T-helper 2 cell treated with Interferon-gamma antibody and Interleukin-4, amounts not matched to agents 100 ng/mL and 5 ng/mL, for 36 hours (primary cell): ENCODE measurements around the gene MDGA2. TPM values are rescaled to one million over a fixed set of nuclear protein-coding genes. Genes with fewer than 3 reads are reported as not detected.
"Not testable (repeated sequence)": the region's sequence is repeated elsewhere in the genome, so short reads cannot be mapped to it uniquely, and the experiment has no call there.

Experiments used
- intact Hi-C: fragments of 100-400 bp; cut with micrococcal nuclease; formaldehyde crosslinking; loops from one replicate; pipeline ENCODE4 v1.15.1; 2023
- total RNA-seq: library from RNA; stranded (reverse); gene quantifications from 2 replicates; pipeline ENCODE4 v1.2.3, GENCODE V29; 2022

Gene MDGA2
- total RNA-seq, 1 donor from 2014 or later, result not detected

DNA sequence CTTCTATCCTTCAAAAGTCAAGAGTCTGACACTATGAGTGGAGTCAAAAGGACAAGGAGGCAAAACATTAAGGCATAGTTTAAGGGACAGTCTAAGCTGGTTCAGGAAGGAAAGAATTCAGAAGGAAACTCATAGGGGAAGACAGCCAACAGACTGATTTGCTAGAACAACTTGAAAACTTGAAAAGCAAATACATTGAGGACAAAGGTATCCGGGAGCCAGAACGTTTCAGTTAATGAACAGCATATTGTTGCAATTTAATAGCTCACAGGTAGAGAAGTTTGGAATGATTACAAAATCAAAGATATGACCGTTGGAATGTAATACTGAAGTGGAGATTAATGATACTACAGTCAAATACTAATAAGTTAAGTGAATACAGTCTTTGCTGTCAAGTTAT lies 711.0 kb downstream of the MDGA2 start:
- intact Hi-C loops, result no loop called here

DNA sequence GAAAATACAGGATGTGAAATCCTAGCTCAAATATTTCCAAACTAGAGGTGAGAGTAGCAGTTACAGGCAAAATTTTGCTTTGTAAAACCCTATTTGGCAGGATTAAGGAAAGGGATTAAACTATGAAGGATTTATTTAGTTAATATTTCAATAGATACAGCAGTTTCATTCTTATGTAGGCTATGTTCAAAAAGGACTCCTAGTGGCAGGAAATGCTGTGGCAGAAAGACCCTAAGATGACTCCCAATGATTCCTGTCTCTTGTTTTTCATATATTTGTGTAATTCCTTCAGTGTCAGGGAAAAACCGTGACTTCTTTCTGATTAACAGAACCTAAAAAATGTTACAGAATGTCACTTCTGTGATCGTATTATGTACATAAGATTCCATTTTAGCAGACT lies 724.3 kb downstream of the MDGA2 start:
- intact Hi-C loops, result no loop called here

DNA sequence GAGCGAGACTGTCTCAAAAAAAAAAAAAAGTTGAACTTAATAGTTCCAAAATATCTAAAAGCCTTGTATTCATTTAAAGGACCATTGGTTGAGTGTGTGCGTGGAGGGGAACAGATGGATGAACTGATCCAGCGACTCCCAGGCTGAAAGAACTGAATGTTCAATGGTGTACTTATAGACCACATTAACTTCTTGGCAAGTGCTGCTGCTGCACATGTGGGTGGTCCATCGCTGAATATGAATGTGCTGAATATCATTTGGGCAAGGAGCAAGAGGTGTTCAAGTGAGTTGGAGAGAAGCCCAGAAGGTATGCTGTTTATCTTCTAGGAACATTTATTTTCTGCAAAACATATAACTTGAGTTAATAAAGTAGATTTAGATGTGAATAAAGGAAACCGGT lies 734.8 kb downstream of the MDGA2 start:
- intact Hi-C loops, result no loop called here

DNA sequence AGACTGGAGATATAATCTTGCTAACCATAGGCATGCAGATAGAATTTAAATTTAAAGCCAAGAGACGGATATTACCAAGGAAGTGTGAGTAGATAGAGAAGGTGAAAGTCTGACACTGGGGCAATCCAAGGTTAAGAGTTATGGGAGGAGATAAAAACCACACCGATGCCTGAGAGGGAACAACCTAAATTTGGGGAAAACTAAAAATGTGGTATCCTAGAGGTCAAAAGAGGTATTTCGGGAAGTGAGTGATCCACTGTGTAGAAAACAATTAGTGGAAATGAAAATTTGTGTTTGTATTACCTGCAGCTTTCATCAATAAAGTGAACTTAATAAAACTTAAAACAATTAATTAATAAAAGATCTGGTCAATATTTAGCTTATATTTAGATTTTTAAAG lies 754.9 kb downstream of the MDGA2 start:
- intact Hi-C loops, result no loop called here

DNA sequence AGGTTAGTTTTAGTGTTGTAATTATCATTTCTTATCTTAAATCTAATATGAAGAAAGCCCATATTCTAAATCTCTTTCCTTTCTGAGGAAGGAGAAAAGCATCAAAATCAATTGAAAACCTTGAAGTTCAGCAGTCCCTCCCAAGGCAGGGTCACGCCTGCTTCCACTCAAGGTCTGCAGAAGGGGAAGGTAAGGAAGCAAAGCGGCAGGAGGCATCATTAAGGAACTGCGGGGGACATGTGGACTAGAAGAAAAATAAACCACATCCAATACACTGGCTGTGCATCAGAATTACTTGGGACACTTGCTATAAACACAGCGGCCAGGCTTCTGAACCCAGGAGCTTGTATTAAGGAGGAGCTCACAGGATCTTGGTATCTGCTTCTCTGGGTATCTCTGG lies 759.9 kb downstream of the MDGA2 start:
- intact Hi-C loops, result not testable (repeated sequence)

DNA sequence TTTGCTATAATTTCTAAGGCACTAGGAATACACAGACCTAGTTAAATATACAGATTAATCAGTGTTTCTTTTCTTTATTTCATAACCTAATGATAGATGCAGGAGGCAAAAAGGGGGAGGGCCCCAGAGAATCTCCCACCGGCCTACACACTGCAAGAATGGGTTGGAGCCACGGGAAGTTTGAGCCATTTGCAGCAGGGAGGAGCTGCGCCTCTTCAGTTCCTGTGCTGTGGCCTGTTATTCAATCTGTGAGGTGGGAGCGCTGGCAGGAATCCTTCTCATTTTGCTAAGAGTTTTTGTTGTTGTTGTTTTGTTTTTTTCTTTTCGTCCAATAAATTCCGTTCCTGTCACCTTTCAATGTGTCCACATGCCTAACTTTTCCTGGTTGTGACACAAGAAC lies 772.6 kb downstream of the MDGA2 start:
- intact Hi-C loops, result no loop called here

DNA sequence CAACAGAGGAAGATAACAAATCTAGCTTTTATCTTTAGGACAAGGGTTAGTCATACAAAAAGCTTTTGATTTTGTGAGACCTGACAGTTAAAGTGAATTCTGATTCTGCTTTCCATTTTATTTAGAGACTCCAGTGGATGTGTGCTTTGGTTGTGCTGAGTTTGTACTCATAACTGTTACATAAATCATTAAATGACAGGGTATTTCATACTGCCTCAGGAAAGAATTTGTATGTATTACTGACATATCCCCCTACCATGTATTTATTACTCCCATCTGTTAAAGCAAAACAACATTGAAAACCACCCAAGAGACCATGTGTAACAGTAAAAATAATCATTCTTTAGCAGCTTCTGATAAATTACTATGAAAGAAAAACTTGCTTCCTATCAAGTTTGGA lies 780.9 kb downstream of the MDGA2 start:
- intact Hi-C loops, result no loop called here

DNA sequence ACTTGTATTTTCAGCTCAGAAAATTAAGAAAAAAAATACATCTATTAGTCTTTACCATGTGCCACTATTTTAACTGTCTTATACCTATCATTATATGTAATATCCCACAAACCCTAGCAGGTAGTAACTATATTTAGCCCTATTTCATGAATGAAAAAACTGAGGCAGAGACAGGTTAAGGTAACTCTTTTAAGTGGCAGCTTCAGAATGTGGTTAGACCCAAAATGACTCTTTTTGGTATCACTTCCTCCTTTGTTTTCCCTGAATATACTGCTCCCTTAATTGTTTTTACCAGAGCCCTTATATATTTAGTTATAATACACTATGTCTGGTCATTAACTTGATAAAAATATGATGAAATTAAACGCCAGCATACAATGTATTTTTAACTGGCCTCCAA lies 788.3 kb downstream of the MDGA2 start:
- intact Hi-C loops, result no loop called here

DNA sequence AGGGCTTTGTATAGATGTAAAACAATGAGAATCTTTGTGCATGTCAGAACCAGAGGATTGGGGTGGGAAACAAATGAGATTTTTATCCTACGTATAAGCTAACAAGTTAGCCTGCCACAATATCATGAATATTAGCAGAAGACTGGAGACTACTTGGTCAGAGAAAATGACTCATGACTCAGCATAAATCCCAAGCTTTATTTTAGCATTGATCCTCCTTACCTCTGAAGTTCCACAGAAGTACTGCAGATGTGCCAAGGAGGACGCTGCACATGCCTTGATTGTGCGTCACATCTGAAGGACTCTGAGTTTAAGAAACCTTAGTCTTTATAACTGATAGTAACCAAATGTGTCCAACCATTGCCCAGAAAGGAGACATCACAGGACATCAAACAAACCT lies 789.8 kb downstream of the MDGA2 start:
- intact Hi-C loops, result no loop called here

DNA sequence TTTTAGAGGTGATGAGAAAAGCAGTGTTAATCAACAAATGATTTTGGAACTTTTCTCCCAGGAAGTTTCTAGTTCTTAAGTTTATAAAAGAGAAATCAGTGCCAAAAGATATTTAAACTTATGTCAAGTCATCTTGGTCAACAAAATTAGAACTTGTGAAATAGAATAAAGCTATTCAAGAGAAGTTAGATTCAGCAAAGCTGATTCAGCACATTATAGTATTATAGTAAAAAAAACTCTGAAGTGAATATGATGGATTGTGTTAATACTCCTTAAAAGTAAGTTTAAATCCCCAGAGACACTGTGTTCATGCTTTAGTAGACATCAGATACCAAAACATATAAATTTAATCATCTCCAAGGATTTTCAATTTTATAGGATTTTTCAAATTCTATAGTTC lies 813.7 kb downstream of the MDGA2 start:
- intact Hi-C loops, result no loop called here

DNA sequence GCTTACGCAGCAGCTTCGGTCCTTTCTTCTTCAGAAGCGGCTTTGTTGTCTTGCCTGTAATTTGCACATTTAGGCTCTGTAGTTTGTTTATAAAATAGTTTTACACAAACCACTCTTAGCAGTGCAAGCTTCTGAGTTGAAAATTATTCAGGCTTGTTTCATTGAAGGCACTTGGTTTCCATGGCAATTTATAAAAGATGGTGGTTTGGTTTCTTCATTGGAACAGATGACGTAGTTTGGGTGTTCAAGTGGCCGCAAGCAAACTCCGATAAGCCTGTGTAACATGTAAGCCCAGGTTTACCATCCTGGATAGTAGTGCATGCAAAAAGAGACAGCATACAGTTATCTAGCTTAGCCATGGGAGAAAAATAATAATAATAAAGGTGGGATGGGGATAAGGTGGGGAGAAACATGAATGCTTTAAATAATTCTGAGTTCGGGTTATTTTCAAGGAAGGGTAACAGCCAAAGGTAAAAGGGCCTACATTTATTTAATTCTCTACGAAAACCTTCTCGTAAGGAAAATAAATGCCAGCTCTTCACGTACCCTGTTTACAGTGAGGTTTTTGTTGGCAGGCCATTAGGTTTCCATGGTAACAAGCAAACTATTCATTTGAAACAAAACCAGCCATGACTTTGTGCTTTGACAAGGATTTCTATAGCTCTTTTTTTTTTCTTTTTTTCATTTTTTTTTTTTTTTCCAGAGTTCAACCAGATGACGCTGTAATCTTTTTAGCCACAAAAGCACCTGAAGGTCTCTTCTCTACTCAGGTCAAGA lies 834.3 kb downstream of the MDGA2 start:
- intact Hi-C loops, result no loop called here

DNA sequence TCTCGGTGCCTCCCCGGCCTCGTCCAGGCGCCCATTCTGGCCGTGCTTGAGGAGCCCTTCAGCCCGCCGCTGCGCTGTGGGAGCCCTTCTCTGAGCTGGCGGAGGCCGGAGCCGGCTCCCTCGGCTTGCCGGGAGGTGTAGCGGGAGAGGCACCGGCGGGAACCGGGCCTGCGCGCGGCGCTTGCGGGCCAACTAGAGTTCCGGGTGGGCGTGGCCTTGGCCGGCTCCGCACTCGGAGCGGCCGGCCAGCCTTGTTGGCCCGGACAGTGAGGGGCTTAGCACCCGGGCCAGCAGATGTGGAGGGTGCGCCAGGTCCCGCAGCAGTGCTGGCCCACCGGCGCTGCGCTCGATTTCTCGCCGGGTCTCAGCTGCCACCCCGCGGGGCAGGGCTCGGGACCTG lies 855.1 kb downstream of the MDGA2 start:
- intact Hi-C loops, result no loop called here

DNA sequence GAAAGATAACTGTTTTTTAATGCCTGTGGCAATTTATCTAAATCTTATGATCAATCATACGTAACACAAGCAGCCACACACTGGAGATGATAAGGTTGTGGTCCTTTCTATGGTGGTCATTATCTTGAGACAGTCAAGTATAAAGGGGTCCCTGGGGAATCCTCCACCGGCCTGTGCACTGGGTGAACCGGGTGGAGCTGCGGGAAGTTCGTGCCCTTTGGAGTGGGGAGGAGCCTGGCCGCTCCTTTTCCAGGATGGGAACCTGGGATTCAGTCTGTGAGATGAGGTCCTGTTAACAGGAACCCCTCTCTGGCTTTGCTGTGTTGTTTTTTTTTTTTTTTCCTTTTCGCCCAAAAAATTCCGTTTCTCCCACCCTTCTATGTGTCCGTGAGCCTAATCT lies 856.3 kb downstream of the MDGA2 start:
- intact Hi-C loops, result no loop called here

DNA sequence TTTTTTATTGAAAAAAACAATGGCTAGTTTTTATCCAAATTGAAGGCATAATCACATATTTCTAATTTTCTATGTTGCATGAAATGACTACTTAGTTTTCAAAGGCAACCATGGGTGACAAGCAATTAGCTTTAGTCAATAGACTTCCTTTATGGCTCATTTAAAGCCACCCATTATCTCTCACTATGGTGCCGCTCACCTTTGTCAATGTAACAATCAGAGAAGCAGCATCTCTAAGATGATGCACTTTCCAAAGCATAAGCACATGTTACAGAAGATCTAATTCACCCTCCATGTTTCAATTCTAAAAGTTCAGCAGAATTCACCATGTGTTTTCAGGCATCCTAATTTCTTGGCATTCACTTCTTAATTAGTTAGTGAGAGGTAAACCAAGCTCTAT lies 857.3 kb downstream of the MDGA2 start:
- intact Hi-C loops, result no loop called here

DNA sequence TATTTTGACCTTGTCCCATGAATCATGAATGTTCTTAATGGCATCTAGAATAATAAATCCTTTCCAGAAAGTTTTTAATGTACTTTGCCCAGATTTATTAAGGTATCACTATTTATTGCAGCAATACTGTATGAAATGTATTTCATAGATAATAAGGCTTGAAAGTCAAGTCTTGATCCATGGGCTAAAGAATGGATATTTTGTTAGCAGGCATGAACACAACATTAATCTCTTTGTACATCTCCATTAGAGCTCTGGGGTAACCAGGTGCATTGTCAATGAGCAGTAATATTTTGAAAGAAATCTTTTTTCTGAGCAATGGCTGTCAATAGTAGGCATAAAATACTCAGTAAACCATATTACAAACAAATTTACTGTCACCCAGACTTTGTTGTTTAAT lies 882.3 kb downstream of the MDGA2 start:
- intact Hi-C loops, result no loop called here
